GM12892 (cell line): ENCODE data around the gene DSCAML1.

Source experiments
- POLR2A ChIP-seq: IDR thresholded peaks from 2 replicates; pipeline ENCODE4 v1.6.1; 2011; ENCODE audit warnings: low read depth, low read length, control low read depth
- POLR2AphosphoS5 ChIP-seq: IDR thresholded peaks from 2 replicates; pipeline ENCODE4 v1.6.1; 2011; ENCODE audit warnings: low read depth, low read length, control low read depth
- TAF1 ChIP-seq: IDR thresholded peaks from 2 replicates; pipeline ENCODE4 v1.6.1; 2011; ENCODE audit warnings: low read depth, mild to moderate bottlenecking, control low read depth, low read length, borderline replicate concordance

- no peak for TF ChIP-seq POLR2AphosphoS5
- TF ChIP-seq POLR2A = no peak
- TF ChIP-seq TAF1 = no peak
Measured at GRCh38 chr11:117424781-117425180, 372.2 kb downstream of the DSCAML1 start.
